IMR-90 (cell line): ENCODE data around the gene DCTN2. TPM values are rescaled to one million over a fixed set of nuclear protein-coding genes. Genes with fewer than 3 reads are reported as not detected.
A peak's percentile ranks its signal among the peaks of the same experiment; 100 is the strongest.

Experiments
- ATAC-seq: fragments of 200-7000 bp; cut with Tn5 transposase; 2 replicates; pipeline ENCODE4 v1.9.1; 2020; ENCODE audit warnings: low read depth, mild to moderate bottlenecking, moderate library complexity
- BruUV-seq: library from RNA; stranded (reverse); fragments of 400-500 nt; replicated peaks from 2 replicates; lab custom pipeline; 2021; lab: Mats Ljungman, UMichigan
- CTCF ChIA-PET: fragments of 300-600 bp; formaldehyde crosslinking; extraction: SDS; loops from one replicate; lab custom pipeline; 2021; ENCODE audit warnings: antibody characterized with exemption; lab: Yijun Ruan, JAX
- POLR2A ChIA-PET: fragments of 300-600 bp; sonication (Branson Sonifier 250); formaldehyde crosslinking; loops from one replicate; lab custom pipeline; 2022; ENCODE audit warnings: antibody characterized with exemption; ENCODE audit not compliant: unreplicated experiment; lab: Charles Lee
- DNase-seq: peaks from one replicate; pipeline ENCODE4 v3.0.0; 2013
- H2AFZ ChIP-seq: replicated peaks from 2 replicates; pipeline ENCODE3; 2013; ENCODE audit warnings: low read length, mild to moderate bottlenecking; ENCODE audit not compliant: poor library complexity
- H2AK5ac ChIP-seq: 2 replicates; pipeline ENCODE4 v1.6.1; 2013; ENCODE audit warnings: low read depth, low read length, inconsistent platforms
- H2AK9ac ChIP-seq: replicated peaks from 2 replicates; pipeline ENCODE3; 2013; ENCODE audit warnings: mild to moderate bottlenecking, low read depth, low read length, moderate library complexity; ENCODE audit not compliant: poor library complexity
- H2BK120ac ChIP-seq: 2 replicates; pipeline ENCODE4 v1.6.1; 2013; ENCODE audit warnings: low read depth, low read length, inconsistent platforms
- H2BK15ac ChIP-seq: 3 replicates; pipeline ENCODE4 v1.6.1; 2013; ENCODE audit warnings: low read depth, low read length, inconsistent platforms
- H2BK20ac ChIP-seq: 2 replicates; pipeline ENCODE4 v1.6.1; 2013; ENCODE audit warnings: low read depth, mild to moderate bottlenecking, inconsistent platforms, low read length, moderate library complexity
- H2BK5ac ChIP-seq: 2 replicates; pipeline ENCODE4 v1.6.1; 2013; ENCODE audit warnings: mild to moderate bottlenecking, low read depth, low read length, inconsistent platforms; ENCODE audit not compliant: poor library complexity, severe bottlenecking
- H3K14ac ChIP-seq: replicated peaks from 2 replicates; pipeline ENCODE4 v1.6.1; 2013; ENCODE audit warnings: low read depth, low read length, inconsistent platforms
- H3K18ac ChIP-seq: 2 replicates; pipeline ENCODE4 v1.6.1; 2013; ENCODE audit warnings: low read depth, low read length, control low read depth
- H3K23ac ChIP-seq: 2 replicates; pipeline ENCODE4 v1.6.1; 2013; ENCODE audit warnings: low read depth, low read length, inconsistent platforms
- H3K27ac ChIP-seq: 2 replicates; pipeline ENCODE4 v1.5.1; 2013; ENCODE audit warnings: mild to moderate bottlenecking, control low read depth, low read length; ENCODE audit not compliant: insufficient read depth
- H3K27me3 ChIP-seq: 2 replicates; pipeline ENCODE4 v1.6.1; 2013; ENCODE audit warnings: low read length; ENCODE audit not compliant: control insufficient read depth, insufficient read depth
- H3K36me3 ChIP-seq: 2 replicates; pipeline ENCODE4 v1.6.1; 2013; ENCODE audit warnings: low read length, mixed read lengths; ENCODE audit not compliant: control insufficient read depth, insufficient read depth
- H3K4ac ChIP-seq: 2 replicates; pipeline ENCODE4 v1.6.1; 2013; ENCODE audit warnings: low read depth, low read length, inconsistent platforms
- H3K4me1 ChIP-seq: 2 replicates; pipeline ENCODE4 v1.6.1; 2013; ENCODE audit warnings: low read length, mixed read lengths; ENCODE audit not compliant: control insufficient read depth, insufficient read depth
- H3K4me2 ChIP-seq: 2 replicates; pipeline ENCODE4 v1.6.1; 2013; ENCODE audit warnings: low read depth, mild to moderate bottlenecking, control low read depth, low read length, moderate library complexity
- H3K4me3 ChIP-seq: 2 replicates; pipeline ENCODE4 v1.5.1; 2013; ENCODE audit warnings: low read depth, mild to moderate bottlenecking, control low read depth, low read length, moderate library complexity; ENCODE audit not compliant: insufficient read depth
- H3K56ac ChIP-seq: 2 replicates; pipeline ENCODE4 v1.6.1; 2013; ENCODE audit warnings: low read length, inconsistent platforms; ENCODE audit not compliant: insufficient read depth; ENCODE audit errors: extremely low read depth
- H3K79me1 ChIP-seq, 2 experiments: 2 replicates each; pipeline ENCODE4 v1.6.1; 2013; ENCODE audit warnings: low read length in 2 of 2, inconsistent platforms in 1 of 2, low read depth in 1 of 2
- H3K9ac ChIP-seq: 2 replicates; pipeline ENCODE4 v1.6.1; 2013; ENCODE audit warnings: low read depth, low read length, control low read depth
- H3K9me1 ChIP-seq: 2 replicates; pipeline ENCODE4 v1.6.1; 2013; ENCODE audit warnings: low read length, inconsistent platforms; ENCODE audit not compliant: insufficient read depth
- H3K9me3 ChIP-seq: 2 replicates; pipeline ENCODE4 v1.6.1; 2013; ENCODE audit warnings: low read length; ENCODE audit not compliant: control insufficient read depth, insufficient read depth
- H4K20me1 ChIP-seq: 2 replicates; pipeline ENCODE4 v1.6.1; 2013; ENCODE audit warnings: low read length, inconsistent platforms; ENCODE audit not compliant: insufficient read depth
- H4K5ac ChIP-seq: 2 replicates; pipeline ENCODE4 v1.6.1; 2013; ENCODE audit warnings: mild to moderate bottlenecking, low read depth, low read length, control low read depth
- H4K8ac ChIP-seq, 2 experiments: 2 replicates each; pipeline ENCODE4 v1.6.1; 2013; ENCODE audit warnings: low read depth in 2 of 2, low read length in 2 of 2, control low read depth in 1 of 2, inconsistent platforms in 1 of 2
- H4K91ac ChIP-seq: 2 replicates; pipeline ENCODE4 v1.6.1; 2013; ENCODE audit warnings: low read depth, low read length, inconsistent platforms; ENCODE audit not compliant: insufficient read depth
- MAZ ChIP-seq: IDR thresholded peaks from 2 replicates; pipeline ENCODE4 v1.6.1; 2012; ENCODE audit warnings: low read depth, mild to moderate bottlenecking, low read length, improper control_type of control experiment, moderate library complexity, borderline replicate concordance
- SMC3 ChIP-seq: fragments of 150-350 bp; IDR thresholded peaks from 2 replicates; pipeline ENCODE4 v1.6.1; 2016; ENCODE audit warnings: low read depth, mild to moderate bottlenecking, antibody characterized with exemption, low read length, moderate library complexity
- WGBS, 2 experiments: methylation state at CpG; one replicate each; pipeline versions ENCODE4 v1.1.5 to v1.1.7; 2013; ENCODE audit warnings: missing lambda C conversion rate in 2 of 2; ENCODE audit not compliant: insufficient read length in 1 of 2; ENCODE audit errors: extremely low coverage in 2 of 2; 5-methylcytosine and 5-hydroxymethylcytosine counted together
- dilution Hi-C: fragments of 300-500 bp; cut with HindIII; formaldehyde crosslinking; loops from one replicate; pipeline ENCODE4 v1.14.3; 2018; ENCODE audit warnings: low sequenced_read_pairs; ENCODE audit not compliant: unreplicated experiment
- in situ Hi-C: fragments of 300-500 bp; cut with MboI; formaldehyde crosslinking; loops from 3 replicates; pipeline ENCODE4 v1.14.3; 2019; ENCODE audit warnings: low sequenced_read_pairs, inconsistent platforms, mixed read lengths
- intact Hi-C: fragments of 100-400 bp; cut with micrococcal nuclease; formaldehyde crosslinking; loops from 2 replicates; pipeline ENCODE4 v1.10.0; 2022
- microRNA-seq, 2 experiments: library from miRNA; stranded (forward) in 1 of 2; unstranded in 1 of 2; fragments of 10-50 nt in 1 of 2; fragments of <30 nt in 1 of 2; gene quantifications in 1 of 2; microRNA quantifications in 1 of 2; one replicate each; pipeline versions ENCODE3 to v1.1.0; 2013 to 2020; ENCODE audit not compliant: insufficient read depth in 1 of 2, insufficient read length in 1 of 2, unreplicated experiment in 1 of 2
- polyA plus RNA-seq, 3 experiments: library from polyadenylated mRNA; depleted of rRNA; stranded (reverse); fragments of >200 nt; gene quantifications; 2 replicates each; pipeline ENCODE4 v1.2.3, GENCODE V29; 2012; ENCODE audit warnings: low replicate concordance in 1 of 3
- small RNA-seq, 5 experiments: library from RNA; depleted of rRNA; stranded (forward); fragments of <200 nt; gene quantifications; one replicate each; pipeline ENCODE3, GENCODE V24; 2012
- total RNA-seq: library from RNA; depleted of rRNA; stranded (reverse); fragments of >200 nt; gene quantifications from 2 replicates; pipeline ENCODE4 v1.2.3, GENCODE V29; 2012; rRNA removed
- TF ChIP-seq, protein P1 (sequence below): fragments of 150-350 bp; IDR thresholded peaks from 2 replicates; pipeline ENCODE4 v1.6.1; 2017; ENCODE audit warnings: mild to moderate bottlenecking, antibody characterized with exemption, low read length, low read depth

DCTN2 gene
- total and polyA plus RNA-seq, 2 of the 4 experiments (the other 2 are of a cell fraction) = 125 to 130 TPM

- Histone ChIP-seq H3K27ac (no peak overlapping the region), H2BK20ac (no peak overlapping the region), H3K9me3 (no peaks in the 10 kb centered on the region), H4K5ac (no peak overlapping the region), H4K91ac (no peak overlapping the region), H3K23ac (peak overlapping the region; percentile 67; the same call in 1 of the 2 replicates), H3K56ac (no peak overlapping the region), H3K27me3 (peaks cover 17% of the 10 kb centered on the region), H3K9ac (no peak overlapping the region), H3K36me3 (no peaks in the 10 kb centered on the region), H3K9me1 (no peaks in the 10 kb centered on the region; the same call in 1 of the 2 replicates), H3K4me3 (no peak overlapping the region), H2BK5ac (no peak overlapping the region), H3K18ac (no peak overlapping the region), H3K14ac (no peak overlapping the region), H2BK120ac (no peak overlapping the region), H3K4me1 (peaks cover 4% of the 10 kb centered on the region), H4K8ac (no peak overlapping the region), H2AFZ (no peak overlapping the region), H3K79me1 (no peaks in the 10 kb centered on the region), H3K4me2 (no peak overlapping the region), H3K4ac (no peak overlapping the region), H4K20me1 (no peaks in the 10 kb centered on the region), H2AK9ac (no peak overlapping the region), H2AK5ac (no peak overlapping the region), H2BK15ac (no peak overlapping the region)
- ATAC-seq (no peak), DNase-seq (no peak)
- intact Hi-C loops = no loop called here
- in situ Hi-C loops = no loop called here
- WGBS, 2 experiments = no CpG with 5 or more reads among the region's 1 CpG
- dilution Hi-C loops = no loop called here
- POLR2A ChIA-PET = no interaction called here
- BruUV-seq = no TSS peak
- no peak for TF ChIP-seq MAZ
- TF ChIP-seq, protein P1, sequence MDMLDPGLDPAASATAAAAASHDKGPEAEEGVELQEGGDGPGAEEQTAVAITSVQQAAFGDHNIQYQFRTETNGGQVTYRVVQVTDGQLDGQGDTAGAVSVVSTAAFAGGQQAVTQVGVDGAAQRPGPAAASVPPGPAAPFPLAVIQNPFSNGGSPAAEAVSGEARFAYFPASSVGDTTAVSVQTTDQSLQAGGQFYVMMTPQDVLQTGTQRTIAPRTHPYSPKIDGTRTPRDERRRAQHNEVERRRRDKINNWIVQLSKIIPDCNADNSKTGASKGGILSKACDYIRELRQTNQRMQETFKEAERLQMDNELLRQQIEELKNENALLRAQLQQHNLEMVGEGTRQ = no peak
- no peak for TF ChIP-seq SMC3
- CTCF ChIA-PET = no interaction called here
Measured at GRCh38 chr12:57481671-57482070, 65.3 kb downstream of the DCTN2 start.

Small RNAs within 50 kb of the gene (microRNA-seq; reads per million reads assigned to microRNA genes)
- gene MIR616 (ENCODE audit: insufficient read depth in 1 of 2, insufficient read length in 1 of 2, unreplicated experiment in 1 of 2) (1.8 to 11.4 reads per million in 2 experiments), gene MIR6758 (ENCODE audit: unreplicated experiment) (1.1 reads per million)

Small RNAs within 50 kb of the gene (small RNA-seq; reads per million reads assigned to genes)
- 0 to 0.08 (median 0) reads per million in 5 experiments for gene MIR616

Other genes with a start within 250 kb of the DCTN2 start
- 6.1 and 7.5 TPM in 2 replicates for gene R3HDM2, start 116.1 kb downstream of the DCTN2 start, total RNA-seq
- gene R3HDM2, start 116.1 kb downstream of the DCTN2 start, polyA plus RNA-seq (2012; rRNA removed) = 28.4 and 30.2 TPM in 2 replicates
- not detected in 2 replicates for gene INHBC, start 112.4 kb downstream of the DCTN2 start, total RNA-seq
- gene INHBC, start 112.4 kb downstream of the DCTN2 start, polyA plus RNA-seq (2012; rRNA removed) = 0.06 and 0.09 TPM in 2 replicates
- gene INHBE, start 91.9 kb downstream of the DCTN2 start, total RNA-seq = 0.56 and 0.90 TPM in 2 replicates
- 1.2 and 1.7 TPM in 2 replicates for gene INHBE, start 91.9 kb downstream of the DCTN2 start, polyA plus RNA-seq (2012; rRNA removed)
- 1.3 and 1.4 TPM in 2 replicates for gene GLI1, start 87.4 kb downstream of the DCTN2 start, total RNA-seq
- gene GLI1, start 87.4 kb downstream of the DCTN2 start, polyA plus RNA-seq (2012; rRNA removed) = 3.6 and 3.8 TPM in 2 replicates
- 0.18 and 0.28 TPM in 2 replicates for gene ARHGAP9, start 67.3 kb downstream of the DCTN2 start, total RNA-seq
- gene ARHGAP9, start 67.3 kb downstream of the DCTN2 start, polyA plus RNA-seq (2012; rRNA removed) = 0.65 and 0.79 TPM in 2 replicates
- gene MARS1, start 59.1 kb downstream of the DCTN2 start, total RNA-seq = 127 and 156 TPM in 2 replicates
- gene MARS1, start 59.1 kb downstream of the DCTN2 start, polyA plus RNA-seq (2012; rRNA removed) = 164 and 167 TPM in 2 replicates
- gene DDIT3, start 26.7 kb downstream of the DCTN2 start, total RNA-seq = 12.2 and 19.4 TPM in 2 replicates
- 29.8 and 54.4 TPM in 2 replicates for gene DDIT3, start 26.7 kb downstream of the DCTN2 start, polyA plus RNA-seq (2012; rRNA removed)
- 0.90 and 1.4 TPM in 2 replicates for gene MBD6, start 24.4 kb downstream of the DCTN2 start, total RNA-seq
- 7.9 and 9.3 TPM in 2 replicates for gene MBD6, start 24.4 kb downstream of the DCTN2 start, polyA plus RNA-seq (2012; rRNA removed)
- under 0.01 and 0.18 TPM in 2 replicates for gene KIF5A, start 2.9 kb upstream of the DCTN2 start, total RNA-seq
- 0.09 and 0.15 TPM in 2 replicates for gene KIF5A, start 2.9 kb upstream of the DCTN2 start, polyA plus RNA-seq (2012; rRNA removed)
- 12.5 and 14.4 TPM in 2 replicates for gene PIP4K2C, start 44.0 kb upstream of the DCTN2 start, total RNA-seq
- 20.0 and 23.1 TPM in 2 replicates for gene PIP4K2C, start 44.0 kb upstream of the DCTN2 start, polyA plus RNA-seq (2012; rRNA removed)
- 2.8 and 2.9 TPM in 2 replicates for gene DTX3, start 57.6 kb upstream of the DCTN2 start, total RNA-seq
- 13.1 and 14.6 TPM in 2 replicates for gene DTX3, start 57.6 kb upstream of the DCTN2 start, polyA plus RNA-seq (2012; rRNA removed)
- gene ARHGEF25, start 64.2 kb upstream of the DCTN2 start, total RNA-seq = 6.3 and 7.8 TPM in 2 replicates
- gene ARHGEF25, start 64.2 kb upstream of the DCTN2 start, polyA plus RNA-seq (2012; rRNA removed) = 17.1 and 17.9 TPM in 2 replicates
- 0.18 and 0.28 TPM in 2 replicates for gene B4GALNT1, start 86.0 kb upstream of the DCTN2 start, total RNA-seq
- 0.62 and 0.66 TPM in 2 replicates for gene B4GALNT1, start 86.0 kb upstream of the DCTN2 start, polyA plus RNA-seq (2012; rRNA removed)
- gene OS9, start 146.9 kb upstream of the DCTN2 start, total RNA-seq = 159 and 182 TPM in 2 replicates
- 188 and 272 TPM in 2 replicates for gene OS9, start 146.9 kb upstream of the DCTN2 start, polyA plus RNA-seq (2012; rRNA removed)
- 0.18 and 0.28 TPM in 2 replicates for gene AGAP2, start 191.6 kb upstream of the DCTN2 start, total RNA-seq
- gene AGAP2, start 191.6 kb upstream of the DCTN2 start, polyA plus RNA-seq (2012; rRNA removed) = 0.03 and 0.07 TPM in 2 replicates
- 51.1 and 71.2 TPM in 2 replicates for gene TSPAN31, start 197.8 kb upstream of the DCTN2 start, total RNA-seq
- 9.9 and 12.3 TPM in 2 replicates for gene TSPAN31, start 197.8 kb upstream of the DCTN2 start, polyA plus RNA-seq (2012; rRNA removed)
- gene CDK4, start 205.1 kb upstream of the DCTN2 start, total RNA-seq = 239 and 297 TPM in 2 replicates
- 252 and 261 TPM in 2 replicates for gene CDK4, start 205.1 kb upstream of the DCTN2 start, polyA plus RNA-seq (2012; rRNA removed)
- 1.1 TPM in 2 replicates for gene MARCHF9, start 207.9 kb upstream of the DCTN2 start, total RNA-seq
- gene MARCHF9, start 207.9 kb upstream of the DCTN2 start, polyA plus RNA-seq (2012; rRNA removed) = 4.7 and 5.4 TPM in 2 replicates
- 0.36 and 0.56 TPM in 2 replicates for gene CYP27B1, start 219.9 kb upstream of the DCTN2 start, total RNA-seq
- 0.80 and 1.3 TPM in 2 replicates for gene CYP27B1, start 219.9 kb upstream of the DCTN2 start, polyA plus RNA-seq (2012; rRNA removed)
- 10.8 and 12.4 TPM in 2 replicates for gene METTL1, start 224.9 kb upstream of the DCTN2 start, total RNA-seq
- 27.5 and 31.4 TPM in 2 replicates for gene METTL1, start 224.9 kb upstream of the DCTN2 start, polyA plus RNA-seq (2012; rRNA removed)
- 3.2 and 3.6 TPM in 2 replicates for gene EEF1AKMT3, start 225.4 kb upstream of the DCTN2 start, total RNA-seq
- 7.6 and 8.1 TPM in 2 replicates for gene EEF1AKMT3, start 225.4 kb upstream of the DCTN2 start, polyA plus RNA-seq (2012; rRNA removed)
- gene TSFM, start 235.6 kb upstream of the DCTN2 start, total RNA-seq = 10.8 and 11.5 TPM in 2 replicates
- gene TSFM, start 235.6 kb upstream of the DCTN2 start, polyA plus RNA-seq (2012; rRNA removed) = 14.0 and 16.3 TPM in 2 replicates